Activated naive CD8-positive, alpha-beta T cell treated with anti-CD3 and anti-CD28 coated beads, Interleukin-2, amount 10 ng/mL, durations not matched to agents 7 days and 5 days (primary cell): ENCODE results near the gene PHLPP1. TPM values are rescaled to one million over a fixed set of nuclear protein-coding genes. Genes with fewer than 3 reads are reported as not detected.
"Not testable (repeated sequence)": the region's sequence is repeated elsewhere in the genome, so short reads cannot be mapped to it uniquely, and the experiment has no call there.

Source experiments
- ATAC-seq: fragments of 150-1000 bp; cut with Tn5 transposase; one replicate; pipeline ENCODE4 v1.10.0; 2021; ENCODE audit warnings: low read depth, moderate library complexity
- POLR2A ChIA-PET: fragments of 350-600 bp; sonication (Branson Sonifier 250); formaldehyde crosslinking; loops from one replicate; lab custom pipeline; 2021; ENCODE audit warnings: antibody characterized with exemption; lab: Charles Lee
- DNase-seq: peaks from one replicate; pipeline ENCODE4 v3.0.0; 2021
- H3K27ac Mint-ChIP-seq: one replicate; pipeline ENCODE4 v1.8.0; 2022; ENCODE audit warnings: mild to moderate bottlenecking, mixed read lengths
- H3K27me3 Mint-ChIP-seq: one replicate; pipeline ENCODE4 v1.8.0; 2022; ENCODE audit warnings: mild to moderate bottlenecking, moderate library complexity, mixed read lengths
- H3K36me3 Mint-ChIP-seq: one replicate; pipeline ENCODE4 v1.8.0; 2021; ENCODE audit warnings: mild to moderate bottlenecking, mixed read lengths
- H3K4me1 Mint-ChIP-seq: one replicate; pipeline ENCODE4 v1.8.0; 2021; ENCODE audit warnings: mixed read lengths
- H3K4me3 Mint-ChIP-seq: one replicate; pipeline ENCODE4 v1.8.0; 2022; ENCODE audit warnings: mild to moderate bottlenecking, moderate library complexity, mixed read lengths
- H3K9me3 Mint-ChIP-seq: one replicate; pipeline ENCODE4 v1.8.0; 2021; ENCODE audit warnings: mixed read lengths
- total RNA-seq, 2 experiments: library from RNA; stranded (reverse); gene quantifications; one replicate each; pipeline ENCODE4 v1.2.3, GENCODE V29; 2021

PHLPP1 gene
- total RNA-seq, result 1 to 10 TPM; 5.8 to 6.1 TPM

- POLR2A ChIA-PET, result interaction anchor here (0.6 to 2.2 kb wide), 4 partner anchors 129 to 528 kb away, joined by 3 to 8 read pairs (median 4); partner anchors contain the start of genes PIGN and RELCH
Observed at GRCh38 chr18:62715436-62715758, at the start of gene PHLPP1. PHLPP1 (plus strand) TSS chr18:62715541; CDS start chr18:62715684, 143 bp downstream.

GRCh38 chr18:62669225-62669624 is 46.1 kb upstream of the PHLPP1 start:
- Mint-ChIP-seq H3K27ac (no peak overlapping the region), H3K4me3 (no peak overlapping the region), H3K9me3 (peaks cover 4% of the 10 kb centered on the region), H3K4me1 (no peaks in the 10 kb centered on the region), H3K36me3 (peaks cover 5% of the 10 kb centered on the region), H3K27me3 (peaks cover 6% of the 10 kb centered on the region)
- no peak for ATAC-seq
- POLR2A ChIA-PET, result no interaction called here
- no peak for DNase-seq

More at GRCh38 chr18:62715436-62715758, at the start of gene PHLPP1:
- ATAC-seq, result peak; percentile 38
- Mint-ChIP-seq H3K36me3 (no peaks in the 10 kb centered on the region), H3K4me3 (peak within 1 kb of the TSS; percentile 85), H3K9me3 (no peaks in the 10 kb centered on the region), H3K4me1 (peaks cover 22% of the 10 kb centered on the region), H3K27ac (peak within 1 kb of the TSS; percentile 79), H3K27me3 (peaks cover 10% of the 10 kb centered on the region)
- no peak for DNase-seq

- DNase-seq, result no peak
- Mint-ChIP-seq H3K9me3 (peaks cover 13% of the 10 kb centered on the region), H3K27me3 (peaks cover 9% of the 10 kb centered on the region)
Observed at GRCh38 chr18:62670573-62670972, 44.8 kb upstream of the PHLPP1 start.

GRCh38 chr18:62672600-62672999 is 42.7 kb upstream of the PHLPP1 start:
- Mint-ChIP-seq H3K4me3 (no peak overlapping the region), H3K4me1 (no peaks in the 10 kb centered on the region), H3K9me3 (peaks cover 15% of the 10 kb centered on the region), H3K36me3 (peaks cover 5% of the 10 kb centered on the region), H3K27ac (no peak overlapping the region), H3K27me3 (peaks cover 11% of the 10 kb centered on the region)
- POLR2A ChIA-PET, result no interaction called here
- no peak for ATAC-seq
- DNase-seq, result no peak

More at GRCh38 chr18:62670573-62670972, 44.8 kb upstream of the PHLPP1 start:
- Mint-ChIP-seq H3K27ac (no peak overlapping the region), H3K36me3 (peaks cover 5% of the 10 kb centered on the region), H3K4me3 (no peak overlapping the region), H3K4me1 (no peaks in the 10 kb centered on the region)
- POLR2A ChIA-PET, result no interaction called here
- no peak for ATAC-seq

GRCh38 chr18:62678847-62679485 is 36.4 kb upstream of the PHLPP1 start:
- Mint-ChIP-seq H3K27ac (no peak overlapping the region), H3K9me3 (peaks cover 11% of the 10 kb centered on the region), H3K27me3 (peaks cover 5% of the 10 kb centered on the region), H3K36me3 (no peaks in the 10 kb centered on the region), H3K4me1 (no peaks in the 10 kb centered on the region), H3K4me3 (no peak overlapping the region)
- POLR2A ChIA-PET, result no interaction called here
- ATAC-seq (no peak), DNase-seq (no peak)

GRCh38 chr18:62682371-62682770 is 33.0 kb upstream of the PHLPP1 start:
- Mint-ChIP-seq H3K27ac (no peak overlapping the region), H3K36me3 (no peaks in the 10 kb centered on the region), H3K9me3 (peaks cover 1% of the 10 kb centered on the region), H3K27me3 (peaks cover 1% of the 10 kb centered on the region), H3K4me3 (no peak overlapping the region), H3K4me1 (no peaks in the 10 kb centered on the region)
- ATAC-seq, result no peak
- POLR2A ChIA-PET, result no interaction called here
- no peak for DNase-seq

GRCh38 chr18:62683935-62684334 is 31.4 kb upstream of the PHLPP1 start:
- no peak overlapping the region for H3K4me3 Mint-ChIP-seq
- DNase-seq (no peak), ATAC-seq (no peak)
- peaks cover 2% of the 10 kb centered on the region for H3K36me3 Mint-ChIP-seq
- H3K9me3 Mint-ChIP-seq, result peaks cover 8% of the 10 kb centered on the region
- no peaks in the 10 kb centered on the region for H3K27me3 Mint-ChIP-seq
- H3K4me1 Mint-ChIP-seq, result no peaks in the 10 kb centered on the region
- POLR2A ChIA-PET, result no interaction called here
- H3K27ac Mint-ChIP-seq, result no peak overlapping the region

GRCh38 chr18:62688743-62689317 is 26.5 kb upstream of the PHLPP1 start:
- no peaks in the 10 kb centered on the region for H3K4me1 Mint-ChIP-seq
- ATAC-seq (no peak), DNase-seq (no peak)
- peaks cover 7% of the 10 kb centered on the region for H3K36me3 Mint-ChIP-seq
- no peaks in the 10 kb centered on the region for H3K27me3 Mint-ChIP-seq
- POLR2A ChIA-PET, result no interaction called here
- no peak overlapping the region for H3K4me3 Mint-ChIP-seq
- H3K27ac Mint-ChIP-seq, result no peak overlapping the region
- H3K9me3 Mint-ChIP-seq, result peaks cover 27% of the 10 kb centered on the region

- H3K27ac Mint-ChIP-seq, result no peak overlapping the region
- POLR2A ChIA-PET, result no interaction called here
- peaks cover 7% of the 10 kb centered on the region for H3K36me3 Mint-ChIP-seq
- H3K9me3 Mint-ChIP-seq, result peaks cover 27% of the 10 kb centered on the region
- H3K27me3 Mint-ChIP-seq, result no peaks in the 10 kb centered on the region
- no peak overlapping the region for H3K4me3 Mint-ChIP-seq
- ATAC-seq, result no peak
- H3K4me1 Mint-ChIP-seq, result no peaks in the 10 kb centered on the region
- no peak for DNase-seq
Observed at GRCh38 chr18:62690236-62690815, 25.0 kb upstream of the PHLPP1 start.

GRCh38 chr18:62693659-62694058 is 21.7 kb upstream of the PHLPP1 start:
- Mint-ChIP-seq H3K4me1 (no peaks in the 10 kb centered on the region), H3K27me3 (peaks cover 8% of the 10 kb centered on the region), H3K36me3 (peaks cover 5% of the 10 kb centered on the region), H3K4me3 (no peak overlapping the region), H3K27ac (no peak overlapping the region), H3K9me3 (peaks cover 22% of the 10 kb centered on the region)
- DNase-seq, result no peak
- no peak for ATAC-seq
- POLR2A ChIA-PET, result no interaction called here

- H3K36me3 Mint-ChIP-seq, result no peaks in the 10 kb centered on the region
- peaks cover 2% of the 10 kb centered on the region for H3K9me3 Mint-ChIP-seq
- peaks cover 2% of the 10 kb centered on the region for H3K4me1 Mint-ChIP-seq
- no peak for ATAC-seq
- no peak overlapping the region for H3K4me3 Mint-ChIP-seq
- POLR2A ChIA-PET, result no interaction called here
- no peak overlapping the region for H3K27ac Mint-ChIP-seq
- peaks cover 20% of the 10 kb centered on the region for H3K27me3 Mint-ChIP-seq
- no peak for DNase-seq
Observed at GRCh38 chr18:62697636-62698035, 17.7 kb upstream of the PHLPP1 start.

- Mint-ChIP-seq H3K9me3 (peaks cover 2% of the 10 kb centered on the region), H3K36me3 (no peaks in the 10 kb centered on the region), H3K4me1 (peaks cover 2% of the 10 kb centered on the region), H3K27ac (no peak overlapping the region), H3K4me3 (no peak overlapping the region), H3K27me3 (peaks cover 28% of the 10 kb centered on the region)
- POLR2A ChIA-PET, result no interaction called here
- no peak for ATAC-seq
- DNase-seq, result no peak
Observed at GRCh38 chr18:62702259-62702658, 13.1 kb upstream of the PHLPP1 start.

GRCh38 chr18:62706879-62707278 is 8.5 kb upstream of the PHLPP1 start:
- H3K9me3 Mint-ChIP-seq, POLR2A ChIA-PET, H3K27ac Mint-ChIP-seq, ATAC-seq, H3K4me3 Mint-ChIP-seq, H3K36me3 Mint-ChIP-seq, H3K4me1 Mint-ChIP-seq, DNase-seq: not testable (repeated sequence)
- H3K27me3 Mint-ChIP-seq, result peaks cover 13% of the 10 kb centered on the region

- H3K9me3 Mint-ChIP-seq, H3K36me3 Mint-ChIP-seq, H3K4me1 Mint-ChIP-seq, H3K4me3 Mint-ChIP-seq, DNase-seq, POLR2A ChIA-PET, ATAC-seq, H3K27ac Mint-ChIP-seq: not testable (repeated sequence)
- H3K27me3 Mint-ChIP-seq, result peaks cover 10% of the 10 kb centered on the region
Observed at GRCh38 chr18:62709908-62710307, 5.4 kb upstream of the PHLPP1 start.
